ENCODE data around the gene EPB41L2. TPM values are rescaled to one million over a fixed set of nuclear protein-coding genes. Genes with fewer than 3 reads are reported as not detected.

The EPB41L2 gene
- total RNA-seq, 1 experiment from 2014 or later, result 74.8 TPM

- Histone ChIP-seq H3K9me3 (ENCODE audit: control insufficient read depth in 1 of 2, insufficient read depth in 1 of 2, low read depth in 1 of 2, low read length in 2 of 2) (no peaks in the 10 kb centered on the region), H4K20me1 (ENCODE audit: insufficient read depth) (no peaks in the 10 kb centered on the region; the same call in 1 of the 2 replicates), H2AFZ (ENCODE audit: low read depth, low read length, poor library complexity, severe bottlenecking) (no peak overlapping the region), H3K79me2 (ENCODE audit: insufficient read depth, low read length) (peaks cover 6% of the 10 kb centered on the region), H3K27me3 (ENCODE audit: insufficient read depth, low read length) (no peaks in the 10 kb centered on the region), H3K9ac (ENCODE audit: low read length) (no peak overlapping the region), H3K4me2 (ENCODE audit: low read length) (no peak overlapping the region), H3K4me3 (replicated peaks in 1 of 2; ENCODE audit: low read depth in 1 of 2, low read length in 2 of 2) (no peak overlapping the region), H3K9me2 (ENCODE audit: insufficient read depth) (no peaks in the 10 kb centered on the region), H3K36me3 (ENCODE audit: control insufficient read depth in 1 of 2, insufficient read depth in 2 of 2, low read length in 2 of 2) (no peaks in the 10 kb centered on the region), H3K4me1 (ENCODE audit: control insufficient read depth in 1 of 2, insufficient read depth in 2 of 2, low read length in 2 of 2) (peaks cover 4 to 5% of the 10 kb centered on the region in 2 experiments), H3K27ac (ENCODE audit: low read depth, low read length) (no peak overlapping the region)
- DNase-seq (ENCODE audit: low read depth, low spot score) (no peak), ATAC-seq (no peak)
- ChIA-PET POLR2A (no interaction called here), RAD21 (ENCODE audit: low non-redundant PET in 1 of 2, low total read pairs in 2 of 2, uncharacterized antibody in 2 of 2, unreplicated experiment in 2 of 2) (no interaction called here), CTCF (no interaction called here)
- no TSS peak for BruUV-seq (replicated peaks)
- intact Hi-C loops (cut with micrococcal nuclease), result no loop called here
- TF ChIP-seq EZH2 (IDR thresholded peaks at IDR 0.05) (no peak), CTCF (IDR thresholded peaks at IDR 0.05 in 2 of 3, conservative IDR thresholded peaks at IDR 0.05 in 1 of 3; ENCODE audit: borderline replicate concordance in 1 of 3, insufficient read depth in 1 of 3, low read depth in 2 of 3, low read length in 2 of 3) (no peak), ZBTB33 (IDR thresholded peaks at IDR 0.05; ENCODE audit: extremely low read depth, insufficient replicate concordance, low read length) (no peak), ZFX (IDR thresholded peaks at IDR 0.05) (no peak), POLR2A (IDR thresholded peaks at IDR 0.05; ENCODE audit: borderline replicate concordance, extremely low read depth, insufficient read depth, insufficient read length) (no peak), CBX3 (IDR thresholded peaks at IDR 0.05; ENCODE audit: low read depth) (no peak), SRF (IDR thresholded peaks at IDR 0.05; ENCODE audit: low read depth) (no peak), TCF7L2 (IDR thresholded peaks at IDR 0.05; ENCODE audit: borderline replicate concordance, extremely low read depth, insufficient read depth, insufficient read length) (no peak), EGR1 (IDR thresholded peaks at IDR 0.05; ENCODE audit: low read depth) (no peak), ELF1 (IDR thresholded peaks at IDR 0.05; ENCODE audit: borderline replicate concordance, low read depth) (no peak), REST (IDR thresholded peaks at IDR 0.05; ENCODE audit: low read depth) (no peak), POLR2AphosphoS5 (IDR thresholded peaks at IDR 0.05; ENCODE audit: low read depth, low read length) (no peak)
Measured at GRCh38 chr6:130932438-130932837, 130.6 kb downstream of the EPB41L2 start.
